Osteoblast (primary cell): ENCODE data around the gene TCEAL9. TPM values are rescaled to one million over a fixed set of nuclear protein-coding genes. Genes with fewer than 3 reads are reported as not detected.

Experiments used
- DNase-seq: peaks from one replicate; pipeline ENCODE4 v3.0.0; 2011; ENCODE audit warnings: low spot score, mixed read lengths; ENCODE audit not compliant: insufficient read length; ENCODE audit errors: missing footprints
- H2AFZ ChIP-seq: 2 replicates; pipeline ENCODE4 v1.6.0; 2011; ENCODE audit warnings: mild to moderate bottlenecking, low read length
- H3K27ac ChIP-seq: 2 replicates; pipeline ENCODE4 v1.5.1; 2011; ENCODE audit warnings: mild to moderate bottlenecking, low read depth, low read length, moderate library complexity
- H3K27me3 ChIP-seq: 2 replicates; pipeline ENCODE4 v1.6.0; 2012; ENCODE audit warnings: mild to moderate bottlenecking, control low read depth, inconsistent platforms, low read length, moderate library complexity; ENCODE audit not compliant: insufficient read depth
- H3K36me3 ChIP-seq: 2 replicates; pipeline ENCODE4 v1.5.1; 2011; ENCODE audit warnings: mild to moderate bottlenecking, low read length, control low read depth, moderate library complexity; ENCODE audit not compliant: insufficient read depth
- H3K4me1 ChIP-seq: 2 replicates; pipeline ENCODE4 v1.5.1; 2011; ENCODE audit warnings: mild to moderate bottlenecking, low read length, control low read depth, moderate library complexity; ENCODE audit not compliant: insufficient read depth
- H3K4me2 ChIP-seq: 2 replicates; pipeline ENCODE4 v1.6.0; 2011; ENCODE audit warnings: mild to moderate bottlenecking, low read length; ENCODE audit not compliant: insufficient read depth
- H3K4me3 ChIP-seq: fragments of 200-600 bp; sonication (generic); 3 replicates; pipeline ENCODE4 v1.5.1; 2012; ENCODE audit warnings: mild to moderate bottlenecking, low read length, inconsistent platforms; ENCODE audit not compliant: insufficient read depth
- H3K79me2 ChIP-seq: 2 replicates; pipeline ENCODE4 v1.6.0; 2012; ENCODE audit warnings: mild to moderate bottlenecking, low read length, control low read depth, inconsistent platforms; ENCODE audit not compliant: insufficient read depth
- H3K9me3 ChIP-seq: 2 replicates; pipeline ENCODE4 v1.5.1; 2011; ENCODE audit warnings: low read depth, low read length, control low read depth
- H4K20me1 ChIP-seq: 2 replicates; pipeline ENCODE4 v1.6.0; 2012; ENCODE audit warnings: mild to moderate bottlenecking, low read length, control low read depth; ENCODE audit not compliant: insufficient read depth
- small RNA-seq: library from RNA; depleted of rRNA; stranded (forward); fragments of <200 nt; gene quantifications from one replicate; pipeline ENCODE3, GENCODE V24; 2012
- total RNA-seq: library from RNA; depleted of rRNA; stranded (reverse); fragments of >200 nt; gene quantifications from 2 replicates; pipeline ENCODE4 v1.2.3, GENCODE V29; 2012
- TF ChIP-seq, protein P1 (sequence below): IDR thresholded peaks from 2 replicates; pipeline ENCODE4 v1.5.1; 2011; ENCODE audit warnings: mild to moderate bottlenecking, low read depth, low read length, moderate library complexity; ENCODE audit errors: extremely low read depth

TCEAL9 gene
- total RNA-seq, 1 donor: 110 TPM

DNA sequence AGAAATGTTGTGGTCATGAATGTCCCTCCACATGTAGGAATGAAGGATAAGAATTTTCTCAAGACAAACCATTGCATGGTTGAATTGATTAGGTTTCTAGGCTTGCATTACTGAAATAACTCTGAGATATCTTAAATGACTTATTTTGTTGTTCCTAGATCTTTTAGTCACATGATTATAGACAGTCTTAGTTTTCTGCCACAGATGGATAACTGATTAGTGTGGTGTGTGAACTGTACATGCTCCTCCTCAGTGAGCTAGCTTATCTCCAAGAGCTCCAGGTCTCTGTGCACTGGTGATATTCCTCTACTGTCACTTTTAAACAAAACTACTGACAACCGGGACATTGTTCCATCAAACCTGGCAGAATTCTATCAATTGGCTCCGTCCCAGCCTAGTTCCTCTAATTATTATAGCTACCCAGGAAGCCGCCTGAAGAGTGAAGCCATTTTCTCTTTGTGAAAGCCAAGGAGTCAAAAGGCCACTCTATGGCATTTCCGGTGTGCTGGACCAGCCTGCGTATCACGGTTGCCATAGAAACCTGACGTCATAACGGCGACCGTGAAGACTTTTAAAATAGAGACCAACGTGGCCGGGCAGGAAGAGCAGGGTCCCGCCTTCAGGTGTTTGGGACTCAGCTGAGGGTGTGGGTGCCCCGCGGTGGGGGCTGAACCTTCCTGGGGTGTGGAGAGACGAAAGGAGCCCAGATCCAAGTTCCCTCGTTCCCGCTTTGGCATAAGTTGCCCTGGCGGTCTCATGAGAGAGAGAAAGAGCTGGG, 48.1 kb downstream of the TCEAL9 start:
- DNase-seq: no peak
- Histone ChIP-seq H3K4me1 (peaks cover 15% of the 10 kb centered on the region), H3K27me3 (no peaks in the 10 kb centered on the region), H3K27ac (peak overlapping the region; percentile 79), H3K79me2 (peaks cover 4% of the 10 kb centered on the region), H3K4me3 (peak overlapping the region; percentile 72), H4K20me1 (no peaks in the 10 kb centered on the region), H3K36me3 (no peaks in the 10 kb centered on the region), H2AFZ (peak overlapping the region; percentile 19), H3K9me3 (no peaks in the 10 kb centered on the region), H3K4me2 (peak overlapping the region; percentile 82)
- TF ChIP-seq, protein P1, sequence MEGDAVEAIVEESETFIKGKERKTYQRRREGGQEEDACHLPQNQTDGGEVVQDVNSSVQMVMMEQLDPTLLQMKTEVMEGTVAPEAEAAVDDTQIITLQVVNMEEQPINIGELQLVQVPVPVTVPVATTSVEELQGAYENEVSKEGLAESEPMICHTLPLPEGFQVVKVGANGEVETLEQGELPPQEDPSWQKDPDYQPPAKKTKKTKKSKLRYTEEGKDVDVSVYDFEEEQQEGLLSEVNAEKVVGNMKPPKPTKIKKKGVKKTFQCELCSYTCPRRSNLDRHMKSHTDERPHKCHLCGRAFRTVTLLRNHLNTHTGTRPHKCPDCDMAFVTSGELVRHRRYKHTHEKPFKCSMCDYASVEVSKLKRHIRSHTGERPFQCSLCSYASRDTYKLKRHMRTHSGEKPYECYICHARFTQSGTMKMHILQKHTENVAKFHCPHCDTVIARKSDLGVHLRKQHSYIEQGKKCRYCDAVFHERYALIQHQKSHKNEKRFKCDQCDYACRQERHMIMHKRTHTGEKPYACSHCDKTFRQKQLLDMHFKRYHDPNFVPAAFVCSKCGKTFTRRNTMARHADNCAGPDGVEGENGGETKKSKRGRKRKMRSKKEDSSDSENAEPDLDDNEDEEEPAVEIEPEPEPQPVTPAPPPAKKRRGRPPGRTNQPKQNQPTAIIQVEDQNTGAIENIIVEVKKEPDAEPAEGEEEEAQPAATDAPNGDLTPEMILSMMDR: no peak

GRCh38 chrX:103405009-103405333, 48.7 kb downstream of the TCEAL9 start:
- Histone ChIP-seq H3K27me3 (no peaks in the 10 kb centered on the region), H2AFZ (peak overlapping the region; percentile 19)
- no peak for DNase-seq

GRCh38 chrX:103406256-103406655, 50.0 kb downstream of the TCEAL9 start:
- no peaks in the 10 kb centered on the region for H3K36me3 ChIP-seq
- DNase-seq: no peak
- H3K79me2 ChIP-seq: peaks cover 4% of the 10 kb centered on the region
- H3K4me2 ChIP-seq: no peak overlapping the region
- TF ChIP-seq, protein P1: no peak
- H3K4me1 ChIP-seq: peaks cover 13% of the 10 kb centered on the region
- no peak overlapping the region for H2AFZ ChIP-seq
- H3K27ac ChIP-seq: no peak overlapping the region
- H3K9me3 ChIP-seq: no peaks in the 10 kb centered on the region
- no peak overlapping the region for H3K4me3 ChIP-seq
- no peaks in the 10 kb centered on the region for H4K20me1 ChIP-seq
- H3K27me3 ChIP-seq: no peaks in the 10 kb centered on the region

More at GRCh38 chrX:103405009-103405333, 48.7 kb downstream of the TCEAL9 start:
- TF ChIP-seq, protein P1: no peak
- H3K4me1 ChIP-seq: peaks cover 13% of the 10 kb centered on the region
- no peaks in the 10 kb centered on the region for H3K9me3 ChIP-seq
- no peaks in the 10 kb centered on the region for H3K36me3 ChIP-seq
- H4K20me1 ChIP-seq: no peaks in the 10 kb centered on the region
- H3K27ac ChIP-seq: peak overlapping the region; percentile 79
- peaks cover 4% of the 10 kb centered on the region for H3K79me2 ChIP-seq
- peak overlapping the region; percentile 72 for H3K4me3 ChIP-seq
- peak overlapping the region; percentile 82 for H3K4me2 ChIP-seq

DNA sequence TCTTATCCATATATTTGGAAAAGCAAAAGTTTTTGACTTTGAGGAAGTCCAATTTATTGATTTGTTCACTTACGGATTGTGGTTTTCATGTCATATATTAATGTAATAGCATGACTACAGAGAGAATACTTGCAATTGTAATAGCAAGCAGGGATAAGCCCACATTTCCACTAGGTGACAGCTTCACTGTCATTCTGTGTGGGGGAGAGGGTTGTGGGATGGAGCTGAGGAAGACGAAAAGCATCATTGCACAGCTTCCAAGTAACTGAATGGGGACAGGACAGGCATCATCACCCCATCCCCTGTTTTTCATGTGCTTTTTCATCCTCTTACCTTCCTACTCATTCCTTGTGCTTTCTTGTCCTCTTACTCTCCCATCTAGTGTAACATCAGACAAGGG, 51.5 kb downstream of the TCEAL9 start:
- TF ChIP-seq, protein P1: no peak
- no peak for DNase-seq
- Histone ChIP-seq H3K36me3 (no peaks in the 10 kb centered on the region), H2AFZ (no peak overlapping the region), H3K9me3 (no peaks in the 10 kb centered on the region), H3K27ac (no peak overlapping the region), H3K4me2 (no peak overlapping the region), H3K4me3 (no peak overlapping the region), H3K4me1 (peaks cover 13% of the 10 kb centered on the region), H3K79me2 (peaks cover 4% of the 10 kb centered on the region), H4K20me1 (no peaks in the 10 kb centered on the region), H3K27me3 (no peaks in the 10 kb centered on the region)

Small RNA genes lying within 50 kb of the gene (small RNA-seq; reads per million reads assigned to genes)
- gene Z92846.1: not detected

Other genes with a start within 250 kb of the TCEAL9 start
- 6.5 and 13.0 TPM in 2 replicates for gene BEX4, start 141.4 kb upstream of the TCEAL9 start, total RNA-seq
- 130 and 136 TPM in 2 replicates for gene TCEAL8, start 101.4 kb upstream of the TCEAL9 start, total RNA-seq
- gene TCEAL5, start 79.8 kb upstream of the TCEAL9 start, total RNA-seq: not detected in 2 replicates
- gene BEX2, start 45.5 kb upstream of the TCEAL9 start, total RNA-seq: 2.4 and 4.3 TPM in 2 replicates
- gene TCEAL7, start 26.3 kb upstream of the TCEAL9 start, total RNA-seq: 6.5 and 10.0 TPM in 2 replicates
- 144 and 150 TPM in 2 replicates for gene BEX3, start 20.0 kb downstream of the TCEAL9 start, total RNA-seq
- gene RAB40A, start 163.0 kb downstream of the TCEAL9 start, total RNA-seq: under 0.01 and 0.29 TPM in 2 replicates
- 38.3 and 45.6 TPM in 2 replicates for gene TCEAL4, start 229.0 kb downstream of the TCEAL9 start, total RNA-seq